ENCODE measurements around the gene DDI2. TPM values are rescaled to one million over a fixed set of nuclear protein-coding genes. Genes with fewer than 3 reads are reported as not detected.

DDI2 gene
- polyA plus RNA-seq, 12 donors: 19.6 to 27.3 (median 25.7) TPM; not detected in 1

DNA sequence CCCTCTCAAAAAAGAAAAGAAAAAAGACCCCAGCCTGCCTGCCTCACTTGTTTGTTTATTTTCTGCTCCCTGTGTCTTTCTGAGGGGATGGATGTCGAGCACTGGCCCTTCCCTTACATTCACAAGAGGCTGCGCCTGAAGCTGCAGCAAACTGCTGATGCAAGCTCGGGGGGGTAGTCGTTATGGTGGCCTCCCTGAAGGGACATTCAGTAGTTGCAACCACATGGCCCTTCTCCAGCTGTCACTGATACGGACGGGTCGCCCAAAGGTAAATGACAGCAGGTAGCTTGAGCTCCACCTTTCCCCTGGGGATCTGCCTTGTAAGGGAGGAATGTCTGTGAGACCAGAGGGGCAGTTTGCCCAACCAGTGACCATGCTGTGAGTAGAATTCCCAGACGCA is 84.5 kb downstream of the DDI2 start:
- no peak for DNase-seq

DNA sequence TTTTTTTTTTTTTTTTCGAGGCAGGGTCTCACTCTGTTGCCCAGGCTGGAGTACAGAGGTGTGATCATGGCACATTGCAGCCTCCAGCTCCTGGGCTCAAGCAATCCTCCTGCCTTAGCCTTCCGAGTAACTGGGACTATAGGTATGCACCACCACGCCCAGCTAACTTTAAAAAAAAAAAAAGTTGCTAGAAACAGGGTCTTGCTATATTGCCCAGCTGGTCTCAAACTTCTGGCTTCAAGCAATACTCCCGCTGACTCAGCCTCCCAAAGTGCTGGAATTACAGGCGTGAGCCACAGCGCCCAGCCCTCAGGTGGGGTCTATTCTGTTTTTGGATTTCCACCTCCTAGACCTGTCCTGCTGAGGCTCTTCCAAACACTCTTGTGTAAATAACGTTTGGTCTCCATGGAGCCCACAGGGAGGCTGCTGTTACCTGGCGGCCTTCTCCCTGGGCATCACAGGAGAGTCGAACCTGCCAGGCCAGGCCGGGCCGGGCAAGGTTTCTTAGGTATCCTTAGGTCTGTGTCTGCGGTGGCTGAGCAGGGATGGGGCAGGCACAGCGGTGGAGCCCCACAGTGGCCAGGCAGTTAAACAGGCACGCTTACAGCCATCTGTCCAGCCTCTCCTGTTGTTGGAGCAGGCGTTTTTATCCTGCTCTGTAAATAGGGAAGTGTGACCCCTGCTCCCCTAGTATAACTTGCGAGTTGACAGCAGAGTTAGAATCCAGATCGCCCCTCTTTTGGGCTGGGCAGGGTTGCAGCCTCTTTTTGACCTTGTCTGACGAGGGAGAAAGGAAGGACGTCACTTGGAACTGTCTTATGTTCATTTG is 85.7 kb downstream of the DDI2 start:
- no peak for DNase-seq

DNA sequence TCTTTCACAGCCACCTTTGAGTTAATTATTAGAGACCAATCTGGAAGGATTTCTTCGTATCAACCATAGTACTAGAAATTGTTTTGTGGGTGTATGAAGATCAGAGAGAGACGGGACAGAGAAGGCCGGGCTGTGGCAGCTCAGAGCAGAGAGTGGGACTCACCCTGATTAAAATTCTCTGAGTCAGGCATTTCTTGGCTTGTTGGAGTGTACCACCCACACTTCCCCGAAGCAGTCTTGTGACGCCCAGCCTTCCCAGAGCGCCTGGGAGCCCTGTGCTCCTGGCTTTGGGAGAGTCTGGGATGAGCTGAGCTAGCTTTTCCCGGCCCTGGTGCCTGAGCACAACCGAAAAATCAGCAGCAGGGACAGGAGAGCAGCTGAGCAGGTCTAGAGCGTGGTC is 86.3 kb downstream of the DDI2 start:
- DNase-seq: peak; percentile 64

DNA sequence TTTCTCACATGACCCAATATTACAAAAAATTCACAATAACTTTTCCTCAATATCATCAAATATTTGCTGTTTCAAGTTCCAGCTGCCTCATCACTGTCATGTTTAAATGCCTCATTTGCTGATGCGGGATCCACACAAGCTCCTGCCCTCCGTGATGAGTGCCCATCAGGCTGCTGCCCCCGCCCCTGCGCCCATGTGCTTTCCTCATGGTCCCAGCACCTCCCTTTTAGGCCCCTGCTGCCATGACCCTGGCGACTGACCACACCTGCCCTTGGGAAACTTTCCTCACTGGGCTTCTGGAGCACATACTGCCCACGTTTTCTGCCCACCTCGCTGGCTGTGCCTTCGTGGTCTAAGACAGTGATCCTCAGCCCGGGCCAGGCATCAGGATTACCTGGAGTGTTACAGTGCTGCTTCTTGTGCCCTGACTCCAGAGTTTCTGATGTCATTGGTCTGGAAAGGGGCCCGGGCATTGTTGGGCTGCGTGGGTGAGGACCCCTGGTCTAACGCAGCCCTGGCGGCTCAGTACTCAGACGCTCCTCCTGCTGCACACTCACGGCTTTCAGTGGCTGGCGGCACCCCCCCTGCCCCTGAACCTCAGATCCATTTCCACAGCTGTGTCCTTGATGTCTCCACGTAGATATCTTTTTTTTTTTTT is 87.4 kb downstream of the DDI2 start:
- DNase-seq: no peak

DNA sequence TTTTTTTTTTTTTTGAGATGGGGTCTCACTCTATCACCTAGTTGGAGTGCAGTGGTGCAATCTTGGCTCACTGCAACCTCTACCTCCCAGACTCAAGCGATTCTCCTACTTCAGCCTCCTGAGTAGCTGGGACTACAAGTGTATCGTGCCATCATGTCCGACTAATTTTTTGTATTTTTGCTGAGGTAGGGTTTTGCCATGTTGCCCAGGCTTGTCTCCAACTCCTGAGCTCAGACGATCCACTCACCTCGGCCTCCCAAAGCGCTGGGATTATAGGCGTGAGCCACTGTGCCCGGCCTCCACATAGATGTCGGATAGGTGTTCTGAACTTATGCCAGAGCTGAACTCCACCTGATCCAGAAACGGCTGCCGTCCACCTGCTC is 87.9 kb downstream of the DDI2 start:
- no peak for DNase-seq

DNA sequence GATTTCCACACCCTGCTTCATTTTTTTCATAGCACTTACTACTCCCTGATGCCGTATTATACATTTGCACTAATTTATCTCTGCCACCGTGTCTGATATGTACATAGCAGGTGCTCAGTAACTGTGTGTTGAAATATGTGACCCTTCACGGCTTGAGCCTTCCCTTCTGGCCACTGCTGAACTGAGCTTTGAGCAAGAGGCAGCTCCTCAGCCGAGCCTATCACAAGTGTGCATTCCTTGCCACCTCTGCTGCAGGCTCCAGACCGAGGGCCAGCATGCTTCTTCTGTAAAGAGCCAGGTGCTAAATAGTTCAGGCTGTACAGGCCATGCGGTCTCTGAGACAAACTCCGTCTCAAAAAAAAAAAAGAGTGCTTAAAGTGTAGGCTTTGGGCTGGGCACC is 89.5 kb downstream of the DDI2 start:
- no peak for DNase-seq

DNA sequence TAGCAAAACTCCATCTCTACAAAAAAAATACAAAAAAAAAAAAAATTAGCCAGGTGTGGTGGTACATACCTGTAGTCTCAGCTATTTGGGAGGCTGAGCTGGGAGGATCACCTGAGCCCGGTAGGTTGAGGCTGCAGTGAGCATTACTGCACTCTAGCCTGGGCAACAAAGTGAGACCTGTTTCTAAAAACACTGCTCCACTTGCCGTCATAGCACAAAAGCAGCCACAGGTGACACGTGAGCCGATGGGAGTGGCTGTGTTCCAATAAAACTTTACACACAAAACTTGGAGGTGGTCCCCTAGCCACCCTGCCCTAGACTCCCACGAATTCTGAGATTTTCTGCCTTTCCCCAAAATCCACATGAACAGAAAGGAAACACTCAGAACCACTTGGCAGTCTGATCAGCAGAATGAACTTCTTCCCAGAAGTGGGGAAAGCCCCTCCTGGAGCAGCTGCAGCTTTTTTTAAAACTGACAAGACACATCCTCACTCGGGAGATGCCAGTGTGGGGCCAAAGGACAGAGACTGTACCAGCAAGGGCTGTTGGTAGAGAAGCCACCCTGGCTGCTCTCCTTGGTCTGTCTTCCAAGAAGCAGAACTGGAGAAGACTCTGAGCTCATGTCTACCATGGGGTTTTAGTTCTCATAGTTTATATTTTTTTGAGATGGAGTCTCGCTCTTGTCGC is 90.1 kb downstream of the DDI2 start:
- DNase-seq: no peak

DNA sequence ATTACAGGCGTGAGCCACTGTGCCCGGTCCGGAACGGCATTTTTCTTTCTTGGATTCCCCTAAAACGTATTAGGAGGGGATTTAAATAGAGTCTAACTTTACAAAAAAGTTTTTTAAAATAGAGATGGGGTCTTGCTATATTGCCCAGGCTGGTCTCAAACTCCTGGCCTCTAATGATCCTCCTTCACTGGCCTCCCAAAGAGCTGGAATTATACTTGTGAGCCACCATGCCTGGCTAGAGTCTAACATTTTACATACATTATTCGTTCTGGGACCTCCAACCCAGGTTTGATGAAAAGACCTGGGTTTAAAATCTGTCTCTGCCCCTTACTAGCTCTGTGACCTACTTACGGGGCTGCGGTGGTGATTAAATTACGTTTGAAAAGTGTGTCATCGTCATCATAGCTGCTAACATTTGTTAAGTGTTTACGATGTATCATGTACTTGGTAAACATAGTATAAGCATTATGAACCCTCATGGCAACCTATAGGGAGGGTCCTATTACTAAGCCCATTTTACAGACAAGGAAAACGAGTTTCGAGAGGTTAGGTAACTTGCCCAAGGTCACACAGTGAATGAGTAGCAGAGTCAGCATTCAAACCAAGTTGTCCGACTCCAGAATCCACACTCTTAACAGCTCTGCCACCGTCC is 91.4 kb downstream of the DDI2 start:
- no peak for DNase-seq

DNA sequence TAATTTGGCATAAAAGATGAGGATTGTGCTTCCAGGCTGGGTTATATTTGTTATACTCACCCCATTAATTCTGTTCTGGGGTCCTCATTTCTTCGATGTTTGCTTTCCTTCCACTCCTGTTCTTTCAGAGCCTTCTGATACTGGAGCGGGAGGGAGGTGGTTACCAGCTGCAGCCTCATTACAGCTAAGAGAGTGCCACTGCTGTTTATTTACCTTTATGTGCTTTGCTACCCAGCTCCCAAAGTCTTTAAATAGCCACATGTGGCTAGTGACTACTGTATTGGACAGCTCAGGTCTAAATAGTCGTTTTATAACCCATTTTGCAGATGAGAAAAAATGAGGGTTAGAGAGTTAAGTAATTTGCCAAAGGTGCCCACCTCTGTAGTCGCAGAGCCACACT is 92.0 kb downstream of the DDI2 start:
- DNase-seq: no peak

DNA sequence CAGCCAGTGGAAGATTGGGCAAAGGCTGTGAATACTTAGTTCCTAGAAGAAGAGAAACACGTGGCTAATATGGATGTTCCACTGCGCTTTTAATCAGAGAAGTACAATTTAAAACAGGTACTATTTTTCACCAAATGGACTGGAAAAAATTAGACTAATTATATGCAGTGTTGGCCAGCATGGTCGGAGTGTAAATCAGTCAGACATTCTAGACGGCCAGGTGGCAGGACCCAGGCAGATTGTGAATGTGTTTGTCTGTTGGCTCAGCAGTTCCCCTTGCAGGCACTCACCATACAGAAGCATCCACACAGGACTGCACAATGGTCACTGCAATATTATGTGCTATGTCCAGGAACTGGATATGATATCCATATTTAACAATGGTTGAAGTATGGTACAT is 94.9 kb downstream of the DDI2 start:
- no peak for DNase-seq

DNA sequence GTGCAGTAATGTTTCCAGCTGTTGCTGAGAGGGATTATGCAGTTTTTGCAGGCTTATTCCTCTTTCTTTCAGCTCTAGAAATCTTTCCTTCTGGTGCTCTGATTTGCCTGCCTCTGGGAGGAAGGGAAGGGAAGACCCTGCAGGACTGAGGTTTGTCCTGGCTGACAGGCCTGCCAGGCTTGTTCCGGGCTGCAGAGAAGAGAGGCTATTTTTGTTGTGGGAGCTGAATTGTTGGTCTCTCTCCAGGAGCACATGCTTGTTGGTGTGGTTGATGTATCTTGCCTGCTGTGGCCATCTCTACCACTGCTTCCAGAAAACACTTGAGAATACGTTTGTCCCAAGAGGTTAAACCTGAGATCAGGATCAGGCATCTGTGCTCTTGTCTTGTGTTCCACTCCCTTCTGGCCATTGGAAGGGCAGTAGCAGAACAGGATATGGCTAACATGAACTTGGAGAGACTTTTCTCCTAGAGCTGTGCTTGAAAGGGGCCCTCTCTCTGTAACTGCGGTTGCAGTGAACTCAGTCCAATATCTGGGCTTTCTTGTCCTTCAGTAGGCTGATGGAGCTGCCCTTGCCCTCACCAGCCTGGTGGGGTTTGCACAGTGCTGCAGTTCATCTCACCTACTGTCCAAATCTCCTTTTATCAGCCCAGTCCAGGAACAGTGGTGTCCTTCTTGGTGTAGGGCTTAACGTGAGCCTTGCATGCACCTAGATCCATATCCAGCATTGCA is 97.3 kb downstream of the DDI2 start:
- peak; percentile 41 for DNase-seq

DNA sequence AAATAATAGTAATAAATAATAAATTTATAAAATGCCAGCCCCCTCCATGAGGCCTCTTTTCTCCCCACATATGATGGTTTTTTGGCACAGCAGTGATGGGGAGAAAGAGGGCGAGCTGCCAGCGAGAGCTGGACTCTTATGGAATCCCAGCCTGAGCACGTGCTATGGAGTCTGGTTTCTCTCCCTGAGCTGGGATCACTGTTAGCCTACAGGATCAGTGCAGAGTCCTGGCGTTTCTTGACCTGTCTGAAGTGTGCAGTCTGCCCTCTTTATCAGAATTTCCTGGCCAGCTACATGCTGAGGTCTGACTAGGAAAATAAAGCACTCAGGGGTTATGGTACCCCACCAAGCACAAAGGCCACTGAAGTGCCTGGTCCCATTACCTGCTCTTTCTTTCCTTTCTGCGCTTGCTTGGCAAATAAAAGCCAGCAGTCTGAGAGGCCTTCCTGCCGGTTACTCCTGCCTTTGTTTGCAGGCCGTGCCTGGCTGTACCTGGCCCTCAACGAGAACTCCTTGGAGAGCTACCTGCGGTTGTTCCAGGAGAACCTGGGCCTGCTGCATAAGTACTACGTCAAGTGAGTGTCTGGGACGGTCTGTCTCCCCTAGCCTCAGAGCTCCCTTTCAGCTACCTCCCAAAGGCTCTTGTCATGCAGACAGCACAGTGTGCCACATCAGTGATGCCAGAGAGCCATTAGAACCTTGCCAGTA is 100.3 kb downstream of the DDI2 start:
- no peak for DNase-seq

DNA sequence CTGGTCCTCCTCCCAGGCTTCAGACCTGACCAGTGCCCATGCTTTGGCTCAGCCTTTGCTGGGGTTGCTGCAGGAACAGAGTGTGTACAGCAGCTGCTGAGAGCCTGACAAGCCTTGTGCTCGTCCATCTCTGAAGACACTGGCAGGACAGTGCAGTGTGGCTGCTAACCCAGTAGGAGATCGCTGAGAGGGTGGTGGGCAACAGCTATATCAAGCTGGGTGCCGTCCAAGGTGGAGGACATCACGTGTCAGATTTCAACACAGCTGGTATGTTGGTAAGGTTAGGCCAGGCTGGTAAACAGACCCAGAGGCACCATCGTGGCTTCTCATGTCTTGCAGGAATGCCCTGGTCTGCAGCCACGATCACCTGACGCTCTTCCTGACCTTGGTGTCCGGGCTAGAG is 100.9 kb downstream of the DDI2 start:
- no peak for DNase-seq

Other genes with a start within 250 kb of the DDI2 start
- 10 to 100 TPM in 11 of 12 donors, not detected in 1; 19.1 to 46.5 (median 25.0) TPM for gene EFHD2, start 207.6 kb upstream of the DDI2 start, polyA plus RNA-seq (ENCODE audit: insufficient read length in 12 of 12)
- gene CTRC, start 179.0 kb upstream of the DDI2 start, polyA plus RNA-seq (ENCODE audit: insufficient read length in 12 of 12): 1 to 10 TPM in 1 of 12 donors, under 1 TPM in 9, not detected in 2; 0.18 to 1.4 (median 0.63) TPM
- under 1 TPM in 4 of 12 donors, not detected in 8; 0.20 to 0.54 (median 0.37) TPM for gene CELA2A, start 160.7 kb upstream of the DDI2 start, polyA plus RNA-seq (ENCODE audit: insufficient read length in 12 of 12)
- 1 to 10 TPM in 10 of 12 donors, not detected in 2; 1.4 to 5.5 (median 3.4) TPM for gene CELA2B, start 141.4 kb upstream of the DDI2 start, polyA plus RNA-seq (ENCODE audit: insufficient read length in 12 of 12)
- gene CASP9, start 93.2 kb upstream of the DDI2 start, polyA plus RNA-seq (ENCODE audit: insufficient read length in 12 of 12): 10 to 100 TPM in 11 of 12 donors, not detected in 1; 13.2 to 20.0 (median 17.6) TPM
- gene DNAJC16, start 90.6 kb upstream of the DDI2 start, polyA plus RNA-seq (ENCODE audit: insufficient read length in 12 of 12): 10 to 100 TPM in 11 of 12 donors, not detected in 1; 12.2 to 20.4 (median 16.6) TPM
- 1 to 10 TPM in 11 of 12 donors, not detected in 1; 1.2 to 5.6 (median 3.9) TPM for gene AGMAT, start 32.4 kb upstream of the DDI2 start, polyA plus RNA-seq (ENCODE audit: insufficient read length in 12 of 12)
- gene PLEKHM2, start 66.9 kb downstream of the DDI2 start, polyA plus RNA-seq (ENCODE audit: insufficient read length in 12 of 12): 10 to 100 TPM in 11 of 12 donors, not detected in 1; 36.4 to 62.2 (median 50.9) TPM
- gene SLC25A34, start 118.8 kb downstream of the DDI2 start, polyA plus RNA-seq (ENCODE audit: insufficient read length in 12 of 12): 1 to 10 TPM in 10 of 12 donors, not detected in 2; 2.8 to 7.8 (median 4.4) TPM
- gene TMEM82, start 125.0 kb downstream of the DDI2 start, polyA plus RNA-seq (ENCODE audit: insufficient read length in 12 of 12): not detected
- 10 to 100 TPM in 11 of 12 donors, not detected in 1; 14.3 to 85.7 (median 31.6) TPM for gene FBLIM1, start 141.3 kb downstream of the DDI2 start, polyA plus RNA-seq (ENCODE audit: insufficient read length in 12 of 12)
- 1 to 10 TPM in 5 of 12 donors, under 1 TPM in 5, not detected in 2; 0.31 to 1.9 (median 1.1) TPM for gene UQCRHL, start 190.2 kb downstream of the DDI2 start, polyA plus RNA-seq (ENCODE audit: insufficient read length in 12 of 12)
- 10 to 100 TPM in 11 of 12 donors, not detected in 1; 31.7 to 75.5 (median 34.6) TPM for gene SPEN, start 230.2 kb downstream of the DDI2 start, polyA plus RNA-seq (ENCODE audit: insufficient read length in 12 of 12)

All from muscle of arm (tissue), 12 donors.